ENCODE results near the gene FAM114A1. TPM values are rescaled to one million over a fixed set of nuclear protein-coding genes. Genes with fewer than 3 reads are reported as not detected.

FAM114A1 gene
- total and polyA plus RNA-seq, 4 donors, result 22.1 to 108 (median 53.9) TPM

GRCh38 chr4:38856524-38857337 is 10.9 kb upstream of the FAM114A1 start, which contains the start of gene TLR6:
Gene TLR6, minus strand, starts transcription at chr4:38856817. Its CDS starts 27,344 bp downstream, at chr4:38829473.
- peak; percentile 62 for DNase-seq (ENCODE audit: low spot score)
- TF ChIP-seq HNF4A (conservative IDR thresholded peaks at IDR 0.05) (peak; percentile 10), CTCF (IDR thresholded peaks at IDR 0.05; ENCODE audit: low read depth, low read length, missing input control) (peak; percentile 83), SP1 (IDR thresholded peaks at IDR 0.05) (no peak), FOXA2 (IDR thresholded peaks at IDR 0.05) (no peak), RXRA (IDR thresholded peaks at IDR 0.05) (peak in 1 of 2 donors; percentile 8), YY1 (IDR thresholded peaks at IDR 0.05) (peak; percentile 13), RAD21 (IDR thresholded peaks at IDR 0.05) (peak; percentile 76 to 79), MAX (IDR thresholded peaks at IDR 0.05) (peak; percentile 7)
- no peaks in the 10 kb centered on the region for H3K4me1 ChIP-seq (ENCODE audit: control insufficient read depth in 4 of 4, insufficient read depth in 4 of 4, low read length in 3 of 4)
- H3K9ac ChIP-seq (ENCODE audit: low read depth in 1 of 2, low read length in 2 of 2), result peak within 1 kb of the TSS; percentile 9 to 82
- no peaks in the 10 kb centered on the region for H3K27me3 ChIP-seq (ENCODE audit: control insufficient read depth in 4 of 4, insufficient read depth in 4 of 4, low read length in 3 of 4)
- peak within 1 kb of the TSS; percentile 36 to 37 for H3K27ac ChIP-seq (ENCODE audit: low read depth in 1 of 2, low read length in 2 of 2)
- no peaks in the 10 kb centered on the region for H3K9me3 ChIP-seq (ENCODE audit: control insufficient read depth in 4 of 4, low read length in 3 of 4)
- H3K36me3 ChIP-seq (ENCODE audit: control insufficient read depth in 4 of 4, insufficient read depth in 3 of 4, low read depth in 1 of 4, low read length in 3 of 4), result no peaks in the 10 kb centered on the region
- WGBS, result 17% methylated on average over 8 of the region's 8 CpGs
- H3K4me3 ChIP-seq (ENCODE audit: low read depth in 1 of 3, low read length in 3 of 3), result peak within 1 kb of the TSS in 1 of 3 donors; percentile 28

GRCh38 chr4:38857354-38858096 is 10.1 kb upstream of the FAM114A1 start:
- Histone ChIP-seq H3K4me1 (ENCODE audit: control insufficient read depth in 4 of 4, insufficient read depth in 4 of 4, low read length in 3 of 4) (no peaks in the 10 kb centered on the region), H3K27ac (ENCODE audit: low read depth in 1 of 2, low read length in 2 of 2) (peak overlapping the region; percentile 36 to 37), H3K9me3 (ENCODE audit: control insufficient read depth in 4 of 4, low read length in 3 of 4) (no peaks in the 10 kb centered on the region), H3K4me3 (ENCODE audit: low read depth in 1 of 3, low read length in 3 of 3) (no peak overlapping the region), H3K36me3 (ENCODE audit: control insufficient read depth in 4 of 4, insufficient read depth in 3 of 4, low read depth in 1 of 4, low read length in 3 of 4) (no peaks in the 10 kb centered on the region), H3K9ac (ENCODE audit: low read depth in 1 of 2, low read length in 2 of 2) (peak overlapping the region; percentile 14 to 82), H3K27me3 (ENCODE audit: control insufficient read depth in 4 of 4, insufficient read depth in 4 of 4, low read length in 3 of 4) (no peaks in the 10 kb centered on the region)
- no peak for DNase-seq (ENCODE audit: low spot score)
- WGBS, result 53% methylated on average over 3 of the region's 3 CpGs
- TF ChIP-seq ZBTB33 (IDR thresholded peaks at IDR 0.05) (no peak), MAX (IDR thresholded peaks at IDR 0.05) (peak; percentile 0), SP1 (IDR thresholded peaks at IDR 0.05) (peak; percentile 17)

- no peaks in the 10 kb centered on the region for H3K36me3 ChIP-seq (ENCODE audit: control insufficient read depth in 4 of 4, insufficient read depth in 3 of 4, low read depth in 1 of 4, low read length in 3 of 4)
- no peaks in the 10 kb centered on the region for H3K9me3 ChIP-seq (ENCODE audit: control insufficient read depth in 4 of 4, low read length in 3 of 4)
- no peak overlapping the region for H3K4me3 ChIP-seq (ENCODE audit: low read depth in 1 of 3, low read length in 3 of 3)
- H3K9ac ChIP-seq (ENCODE audit: low read depth in 1 of 2, low read length in 2 of 2), result peak overlapping the region in 1 of 2 donors; percentile 14
- no peak for DNase-seq (ENCODE audit: low spot score)
- H3K4me1 ChIP-seq (ENCODE audit: control insufficient read depth in 4 of 4, insufficient read depth in 4 of 4, low read length in 3 of 4), result no peaks in the 10 kb centered on the region
- H3K27me3 ChIP-seq (ENCODE audit: control insufficient read depth in 4 of 4, insufficient read depth in 4 of 4, low read length in 3 of 4), result no peaks in the 10 kb centered on the region
- WGBS, result 70% methylated on average over 3 of the region's 3 CpGs
- peak overlapping the region; percentile 36 to 37 for H3K27ac ChIP-seq (ENCODE audit: low read depth in 1 of 2, low read length in 2 of 2)
- TF ChIP-seq MAX (IDR thresholded peaks at IDR 0.05), result no peak
- no peak for TF ChIP-seq TAF1 (conservative IDR thresholded peaks at IDR 0.05)
- TF ChIP-seq GABPA (IDR thresholded peaks at IDR 0.05 in 1 of 2, conservative IDR thresholded peaks at IDR 0.05 in 1 of 2), result no peak
- TF ChIP-seq YY1 (IDR thresholded peaks at IDR 0.05), result no peak
- TF ChIP-seq SP1 (IDR thresholded peaks at IDR 0.05), result no peak
- no peak for TF ChIP-seq FOXA1 (IDR thresholded peaks at IDR 0.05)
- TF ChIP-seq RAD21 (IDR thresholded peaks at IDR 0.05), result no peak
- no peak for TF ChIP-seq CTCF (IDR thresholded peaks at IDR 0.05; ENCODE audit: low read depth, low read length, missing input control)
- no peak for TF ChIP-seq JUND (IDR thresholded peaks at IDR 0.05)
- no peak for TF ChIP-seq NR2F2 (IDR thresholded peaks at IDR 0.05)
- no peak for TF ChIP-seq HNF4A (conservative IDR thresholded peaks at IDR 0.05)
- no peak for TF ChIP-seq ATF3 (IDR thresholded peaks at IDR 0.05)
- no peak for TF ChIP-seq HNF4G (IDR thresholded peaks at IDR 0.05)
Observed at GRCh38 chr4:38858097-38858420, 9.5 kb upstream of the FAM114A1 start.

All from liver (tissue), 9 donors.